ENCODE results near the gene HTD2. TPM values are rescaled to one million over a fixed set of nuclear protein-coding genes. Genes with fewer than 3 reads are reported as not detected.
A peak's percentile ranks its signal among the peaks of the same experiment; 100 is the strongest.

Gene HTD2
- total RNA-seq, 4 donors from 2014 or later, result 4.8 to 12.8 (median 6.5) TPM; not detected in 1

DNA sequence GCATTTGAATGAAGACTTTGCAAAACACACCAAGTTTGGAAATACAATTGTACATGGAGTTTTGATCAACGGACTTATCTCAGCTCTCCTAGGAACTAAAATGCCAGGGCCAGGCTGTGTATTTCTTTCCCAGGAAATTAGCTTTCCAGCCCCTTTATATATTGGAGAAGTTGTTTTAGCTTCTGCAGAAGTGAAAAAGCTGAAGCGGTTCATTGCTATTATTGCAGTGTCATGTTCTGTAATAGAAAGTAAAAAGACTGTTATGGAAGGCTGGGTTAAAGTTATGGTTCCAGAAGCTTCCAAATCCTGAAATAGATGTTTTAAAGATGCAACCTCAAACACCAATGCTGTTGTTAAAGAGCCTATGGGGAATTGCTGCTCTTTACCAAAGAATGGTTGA lies 11.5 kb downstream of the HTD2 start:
- TF ChIP-seq, protein P1, sequence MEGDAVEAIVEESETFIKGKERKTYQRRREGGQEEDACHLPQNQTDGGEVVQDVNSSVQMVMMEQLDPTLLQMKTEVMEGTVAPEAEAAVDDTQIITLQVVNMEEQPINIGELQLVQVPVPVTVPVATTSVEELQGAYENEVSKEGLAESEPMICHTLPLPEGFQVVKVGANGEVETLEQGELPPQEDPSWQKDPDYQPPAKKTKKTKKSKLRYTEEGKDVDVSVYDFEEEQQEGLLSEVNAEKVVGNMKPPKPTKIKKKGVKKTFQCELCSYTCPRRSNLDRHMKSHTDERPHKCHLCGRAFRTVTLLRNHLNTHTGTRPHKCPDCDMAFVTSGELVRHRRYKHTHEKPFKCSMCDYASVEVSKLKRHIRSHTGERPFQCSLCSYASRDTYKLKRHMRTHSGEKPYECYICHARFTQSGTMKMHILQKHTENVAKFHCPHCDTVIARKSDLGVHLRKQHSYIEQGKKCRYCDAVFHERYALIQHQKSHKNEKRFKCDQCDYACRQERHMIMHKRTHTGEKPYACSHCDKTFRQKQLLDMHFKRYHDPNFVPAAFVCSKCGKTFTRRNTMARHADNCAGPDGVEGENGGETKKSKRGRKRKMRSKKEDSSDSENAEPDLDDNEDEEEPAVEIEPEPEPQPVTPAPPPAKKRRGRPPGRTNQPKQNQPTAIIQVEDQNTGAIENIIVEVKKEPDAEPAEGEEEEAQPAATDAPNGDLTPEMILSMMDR (IDR thresholded peaks at IDR 0.05), result no peak
- TF ChIP-seq POLR2A (IDR thresholded peaks at IDR 0.05), result no peak
- Histone ChIP-seq H3K27me3 (no peaks in the 10 kb centered on the region), H3K36me3 (peaks cover 0 to 62% (median 5%) of the 10 kb centered on the region in 3 donors), H3K4me1 (no peaks in the 10 kb centered on the region), H3K27ac (no peak overlapping the region), H3K4me3 (no peak overlapping the region), H3K9me3 (no peaks in the 10 kb centered on the region)
- DNase-seq, result no peak

DNA sequence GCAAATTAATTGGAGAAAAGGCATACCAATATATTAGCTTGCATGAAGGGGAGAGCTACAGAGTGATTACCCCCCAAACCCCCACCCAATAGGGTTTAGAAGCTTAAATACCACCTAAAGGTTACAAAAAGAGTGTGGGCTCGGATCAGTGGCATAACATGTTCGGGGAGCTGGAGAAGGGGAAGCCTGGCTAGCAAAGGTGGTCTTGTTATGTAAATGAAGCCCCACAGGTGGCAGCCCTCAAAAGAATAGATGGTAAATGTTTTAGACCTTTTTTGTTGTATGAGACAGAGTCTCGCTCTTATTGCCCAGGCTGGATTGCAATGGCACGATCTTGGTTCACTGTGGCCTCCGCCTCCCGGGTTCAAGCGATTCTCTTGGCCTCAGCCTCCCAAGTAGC lies 15.5 kb downstream of the HTD2 start:
- H3K27me3 ChIP-seq, result no peaks in the 10 kb centered on the region
- peaks cover 0 to 12% (median 5%) of the 10 kb centered on the region in 4 donors for H3K4me1 ChIP-seq
- no peaks in the 10 kb centered on the region for H3K9me3 ChIP-seq
- peaks cover 0 to 25% (median 0%) of the 10 kb centered on the region in 3 donors for H3K36me3 ChIP-seq
- TF ChIP-seq, protein P1 (IDR thresholded peaks at IDR 0.05), result no peak
- TF ChIP-seq POLR2A (IDR thresholded peaks at IDR 0.05), result no peak
- no peak overlapping the region for H3K4me3 ChIP-seq
- no peak overlapping the region for H3K27ac ChIP-seq
- no peak for DNase-seq

DNA sequence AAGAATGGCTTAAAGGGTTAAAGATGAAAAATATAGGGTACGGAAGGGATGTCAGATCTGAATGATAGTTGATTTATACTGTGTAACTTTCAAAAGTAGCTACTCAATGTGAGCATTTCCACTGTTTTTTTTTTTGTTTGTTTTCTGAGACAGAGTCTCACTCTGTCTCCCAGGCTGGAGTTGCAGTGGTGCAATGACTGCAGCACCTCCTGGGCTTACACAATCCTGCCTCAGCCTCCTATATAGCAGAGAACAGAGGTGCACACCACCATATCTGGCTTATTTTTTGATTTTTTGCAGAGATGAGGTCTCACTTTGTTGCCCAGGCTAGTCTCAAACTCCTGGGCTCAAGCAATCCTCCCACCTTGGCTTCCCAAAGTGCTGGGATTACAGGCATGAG lies 16.5 kb downstream of the HTD2 start:
- Histone ChIP-seq H3K4me1 (peaks cover 0 to 12% (median 5%) of the 10 kb centered on the region in 4 donors), H3K4me3 (no peak overlapping the region), H3K27me3 (no peaks in the 10 kb centered on the region), H3K27ac (no peak overlapping the region), H3K9me3 (no peaks in the 10 kb centered on the region), H3K36me3 (peaks cover 0 to 15% (median 0%) of the 10 kb centered on the region in 3 donors)
- TF ChIP-seq, protein P1 (IDR thresholded peaks at IDR 0.05), result no peak
- no peak for TF ChIP-seq POLR2A (IDR thresholded peaks at IDR 0.05)
- no peak for DNase-seq

DNA sequence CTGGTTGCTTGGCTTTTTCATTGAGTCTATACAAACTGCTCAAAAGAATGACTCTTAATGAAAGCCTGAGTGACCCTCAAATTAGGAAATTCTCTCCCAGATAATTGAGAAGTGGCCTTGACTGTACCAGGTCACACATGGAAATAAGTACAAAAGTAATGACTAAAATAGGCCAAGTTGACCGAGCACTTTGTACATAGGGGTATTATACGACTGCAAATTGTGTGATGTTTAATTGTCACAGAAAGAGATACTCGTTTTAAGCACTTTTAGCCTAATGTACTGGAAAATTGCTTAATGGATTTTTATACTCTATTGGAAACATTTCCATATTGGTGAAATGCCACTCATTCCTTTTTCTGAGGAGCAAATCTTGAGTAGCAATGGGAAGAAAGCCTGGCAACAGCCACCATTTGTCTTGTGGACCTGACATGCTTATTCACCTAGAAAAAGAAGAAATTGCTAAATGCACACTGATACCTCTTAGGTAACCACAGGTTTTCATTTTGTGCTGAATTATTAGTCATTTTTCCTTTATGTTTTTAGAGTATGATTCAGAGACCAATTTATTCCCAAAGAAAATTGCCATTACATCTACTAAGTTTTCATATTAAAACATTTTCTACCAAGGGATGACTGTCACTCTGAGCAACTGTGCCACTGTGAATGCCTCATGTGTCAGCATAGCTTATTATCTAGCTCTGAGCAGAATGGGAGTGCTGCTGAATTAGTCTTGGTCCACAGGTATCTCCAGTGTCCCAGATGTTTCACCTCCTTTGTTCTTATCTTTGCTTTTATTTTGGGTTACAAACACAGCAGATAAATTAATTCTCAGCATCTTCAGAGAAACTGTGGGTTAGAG lies 17.4 kb downstream of the HTD2 start:
- TF ChIP-seq, protein P1 (IDR thresholded peaks at IDR 0.05), result no peak
- TF ChIP-seq POLR2A (IDR thresholded peaks at IDR 0.05), result no peak
- no peak for DNase-seq
- H3K27ac ChIP-seq, result no peak overlapping the region
- no peaks in the 10 kb centered on the region for H3K27me3 ChIP-seq
- H3K36me3 ChIP-seq, result peaks cover 0 to 5% (median 0%) of the 10 kb centered on the region in 3 donors
- H3K4me1 ChIP-seq, result peaks cover 0 to 12% (median 5%) of the 10 kb centered on the region in 4 donors
- H3K4me3 ChIP-seq, result no peak overlapping the region
- H3K9me3 ChIP-seq, result no peaks in the 10 kb centered on the region

DNA sequence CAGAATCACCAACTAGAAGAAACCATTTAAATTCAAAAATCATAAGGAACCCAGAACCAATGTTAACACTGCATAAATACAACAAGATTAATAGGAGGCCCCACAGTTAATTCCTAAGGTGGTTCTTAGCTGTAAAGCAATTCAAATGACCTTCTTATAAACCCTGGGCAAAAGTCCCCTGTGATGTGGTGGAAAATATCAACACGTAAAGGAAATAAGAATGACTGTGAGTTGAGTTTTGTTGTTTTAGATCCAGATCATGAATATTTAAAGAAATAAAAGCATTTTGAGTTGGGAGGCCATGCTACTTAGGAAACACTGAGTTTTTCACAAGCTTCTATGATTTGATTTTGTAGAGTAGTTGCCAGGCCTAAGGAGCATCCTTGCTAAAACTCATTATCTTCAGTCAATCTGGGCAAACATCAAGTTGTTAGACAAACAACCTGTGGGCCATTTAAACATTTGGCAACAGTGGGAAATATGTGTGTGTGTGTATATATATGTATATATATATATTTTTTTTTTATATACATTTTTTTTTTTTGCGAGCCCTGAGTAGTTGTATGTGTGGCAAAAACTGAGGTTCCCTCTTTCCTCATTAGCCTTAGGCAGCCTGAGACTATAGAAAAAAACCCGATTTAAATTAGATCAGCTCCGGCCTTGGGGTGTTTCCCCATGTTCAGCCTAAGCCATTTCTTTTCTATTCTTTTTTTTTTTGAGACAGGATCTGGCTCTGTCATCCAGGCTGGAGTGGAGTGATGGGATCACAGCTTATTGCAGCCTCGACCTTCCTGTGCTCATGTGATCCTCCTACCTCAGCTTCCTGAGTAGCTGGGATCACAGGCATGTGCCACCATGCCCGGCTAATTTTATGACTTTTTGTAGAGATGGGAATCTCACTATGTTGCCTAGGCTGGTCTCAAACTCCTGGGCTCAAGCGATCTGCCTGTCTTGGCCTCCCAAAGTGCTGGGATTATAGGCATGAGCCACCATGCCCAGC lies 18.4 kb downstream of the HTD2 start:
- no peaks in the 10 kb centered on the region for H3K36me3 ChIP-seq
- H3K27me3 ChIP-seq, result no peaks in the 10 kb centered on the region
- H3K27ac ChIP-seq, result peak overlapping the region in 2 of 4 donors; percentile 72 to 75
- H3K4me3 ChIP-seq, result no peak overlapping the region
- peaks cover 0 to 12% (median 5%) of the 10 kb centered on the region in 4 donors for H3K4me1 ChIP-seq
- no peak for DNase-seq
- no peaks in the 10 kb centered on the region for H3K9me3 ChIP-seq
- no peak for TF ChIP-seq POLR2A (IDR thresholded peaks at IDR 0.05)

All from Peyer's patch (tissue), 4 donors.